Measurements from ENCODE around the gene PAGE2B.
"Not testable (repeated sequence)": the region's sequence is repeated elsewhere in the genome, so short reads cannot be mapped to it uniquely, and the experiment has no call there.

The PAGE2B gene

GRCh38 chrX:55057675-55058249, 17.1 kb upstream of the PAGE2B start:
- Histone ChIP-seq H3K36me3 (replicated peaks in 1 of 2; ENCODE audit: control insufficient read depth in 2 of 2, insufficient read depth in 2 of 2, low read length in 2 of 2) (no peaks in the 10 kb centered on the region), H3K4me1 (ENCODE audit: control insufficient read depth in 2 of 2, insufficient read depth in 1 of 2, low read depth in 1 of 2, low read length in 2 of 2) (no peaks in the 10 kb centered on the region), H3K9ac (ENCODE audit: low read depth, low read length, poor library complexity) (no peak overlapping the region), H3K4me2 (ENCODE audit: insufficient read depth, low read length, poor library complexity, severe bottlenecking) (no peak overlapping the region), H2AK5ac (ENCODE audit: low read depth, low read length) (no peak overlapping the region), H3K4ac (ENCODE audit: low read length) (no peak overlapping the region), H2BK12ac (ENCODE audit: low read length) (no peak overlapping the region), H3K9me3 (replicated peaks in 1 of 2; ENCODE audit: control insufficient read depth in 2 of 2, insufficient read depth in 1 of 2, low read depth in 1 of 2, low read length in 2 of 2) (no peaks in the 10 kb centered on the region), H4K8ac (ENCODE audit: low read depth, low read length) (no peak overlapping the region), H3K23ac (ENCODE audit: low read depth, low read length, poor library complexity) (no peak overlapping the region), H2BK15ac (ENCODE audit: low read length) (no peak overlapping the region), H3K4me3 (ENCODE audit: low read length in 2 of 2) (peak overlapping the region in 1 of 2 donors; percentile 20), H3K27ac (replicated peaks; ENCODE audit: low read length) (no peak overlapping the region), H2BK120ac (ENCODE audit: low read depth, low read length) (no peak overlapping the region), H3K79me1 (ENCODE audit: low read depth, low read length) (no peaks in the 10 kb centered on the region), H3K18ac (ENCODE audit: low read length) (no peak overlapping the region), H3K14ac (ENCODE audit: low read length) (no peak overlapping the region), H3K27me3 (ENCODE audit: control insufficient read depth in 3 of 3, insufficient read depth in 3 of 3, low read depth in 1 of 3, low read length in 3 of 3) (no peaks in the 10 kb centered on the region), H4K91ac (ENCODE audit: low read depth, low read length, poor library complexity) (no peak overlapping the region), H2BK5ac (ENCODE audit: low read length) (no peak overlapping the region), H2AFZ (ENCODE audit: low read length) (peak overlapping the region; percentile 27)
- peak; percentile 1 for DNase-seq (ENCODE audit: low spot score)
- WGBS, 2 donors (ENCODE audit: extremely low coverage in 2 of 2, insufficient read length in 2 of 2, insufficient replicate concordance in 1 of 2) = no CpG with 5 or more reads among the region's 5 CpGs

DNA sequence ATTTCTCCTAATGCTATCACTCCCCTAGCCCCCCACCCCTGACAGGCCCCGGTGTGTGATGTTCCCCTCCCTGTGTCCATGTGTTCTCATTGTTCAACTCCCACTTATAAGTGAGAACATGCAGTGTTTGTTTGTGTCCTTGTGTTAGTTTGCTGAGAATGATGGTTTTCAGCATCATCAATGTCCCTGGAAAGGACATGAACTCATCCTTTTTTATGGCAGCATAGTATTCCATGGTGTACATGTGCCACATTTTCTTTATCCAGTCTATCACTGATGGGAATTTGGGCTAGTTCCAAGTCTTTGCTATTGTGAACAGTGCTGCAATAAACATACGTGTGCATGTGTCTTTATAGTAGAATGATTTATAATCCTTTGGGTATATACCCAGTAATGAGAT, 7.7 kb upstream of the PAGE2B start:
- H2BK12ac ChIP-seq (ENCODE audit: low read length); H3K4me2 ChIP-seq (ENCODE audit: insufficient read depth, low read length, poor library complexity, severe bottlenecking); H3K36me3 ChIP-seq (replicated peaks in 1 of 2; ENCODE audit: control insufficient read depth in 2 of 2, insufficient read depth in 2 of 2, low read length in 2 of 2); H3K79me1 ChIP-seq (ENCODE audit: low read depth, low read length); H4K91ac ChIP-seq (ENCODE audit: low read depth, low read length, poor library complexity); H2BK120ac ChIP-seq (ENCODE audit: low read depth, low read length); H3K27me3 ChIP-seq (ENCODE audit: control insufficient read depth in 3 of 3, insufficient read depth in 3 of 3, low read depth in 1 of 3, low read length in 3 of 3); H3K4me1 ChIP-seq (ENCODE audit: control insufficient read depth in 2 of 2, insufficient read depth in 1 of 2, low read depth in 1 of 2, low read length in 2 of 2); H3K18ac ChIP-seq (ENCODE audit: low read length); H2BK15ac ChIP-seq (ENCODE audit: low read length); H3K4me3 ChIP-seq (ENCODE audit: low read length in 2 of 2); DNase-seq (ENCODE audit: low spot score); H3K23ac ChIP-seq (ENCODE audit: low read depth, low read length, poor library complexity); H2AK5ac ChIP-seq (ENCODE audit: low read depth, low read length); H3K9me3 ChIP-seq (replicated peaks in 1 of 2; ENCODE audit: control insufficient read depth in 2 of 2, insufficient read depth in 1 of 2, low read depth in 1 of 2, low read length in 2 of 2); H3K27ac ChIP-seq (replicated peaks; ENCODE audit: low read length); H3K14ac ChIP-seq (ENCODE audit: low read length); H2BK5ac ChIP-seq (ENCODE audit: low read length); H3K9ac ChIP-seq (ENCODE audit: low read depth, low read length, poor library complexity); H4K8ac ChIP-seq (ENCODE audit: low read depth, low read length); H3K4ac ChIP-seq (ENCODE audit: low read length); H2AFZ ChIP-seq (ENCODE audit: low read length): not testable (repeated sequence)
- no CpG with 5 or more reads among the region's 2 CpGs for WGBS, 2 donors (ENCODE audit: extremely low coverage in 2 of 2, insufficient read length in 2 of 2, insufficient replicate concordance in 1 of 2)

DNA sequence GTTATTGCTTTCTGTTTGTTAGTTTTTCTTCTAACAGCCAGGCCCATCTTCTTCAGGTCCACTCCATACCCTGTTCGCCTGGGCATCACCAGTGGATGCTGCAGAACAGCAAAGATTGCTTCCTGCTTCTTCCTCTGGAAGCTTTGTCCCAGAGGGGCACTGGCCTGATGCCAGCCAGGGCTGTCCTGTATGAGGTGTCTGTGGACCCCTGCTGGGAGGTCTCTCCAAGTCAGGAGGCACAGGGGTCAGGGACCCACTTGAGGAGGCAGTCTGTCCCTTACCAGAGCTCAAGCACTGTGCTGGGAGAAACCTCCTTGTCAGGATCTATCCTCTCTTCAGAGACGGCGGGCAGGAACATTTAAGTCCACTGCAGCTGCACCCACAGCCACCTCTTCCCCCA, 2.5 kb upstream of the PAGE2B start:
- no peaks in the 10 kb centered on the region for H3K36me3 ChIP-seq (replicated peaks in 1 of 2; ENCODE audit: control insufficient read depth in 2 of 2, insufficient read depth in 2 of 2, low read length in 2 of 2)
- no peak overlapping the region for H4K8ac ChIP-seq (ENCODE audit: low read depth, low read length)
- no CpG with 5 or more reads among the region's 3 CpGs for WGBS, 2 donors (ENCODE audit: extremely low coverage in 2 of 2, insufficient read length in 2 of 2, insufficient replicate concordance in 1 of 2)
- DNase-seq (ENCODE audit: low spot score) = no peak
- no peak overlapping the region for H2BK12ac ChIP-seq (ENCODE audit: low read length)
- H3K9ac ChIP-seq (ENCODE audit: low read depth, low read length, poor library complexity) = no peak overlapping the region
- H3K27me3 ChIP-seq (ENCODE audit: control insufficient read depth in 3 of 3, insufficient read depth in 3 of 3, low read depth in 1 of 3, low read length in 3 of 3) = no peaks in the 10 kb centered on the region
- H2BK120ac ChIP-seq (ENCODE audit: low read depth, low read length) = no peak overlapping the region
- no peak overlapping the region for H2BK5ac ChIP-seq (ENCODE audit: low read length)
- no peak overlapping the region for H3K4me3 ChIP-seq (ENCODE audit: low read length in 2 of 2)
- H3K4me2 ChIP-seq (ENCODE audit: insufficient read depth, low read length, poor library complexity, severe bottlenecking) = no peak overlapping the region
- no peak overlapping the region for H3K27ac ChIP-seq (replicated peaks; ENCODE audit: low read length)
- H3K14ac ChIP-seq (ENCODE audit: low read length) = no peak overlapping the region
- no peak overlapping the region for H2BK15ac ChIP-seq (ENCODE audit: low read length)
- no peak overlapping the region for H2AK5ac ChIP-seq (ENCODE audit: low read depth, low read length)
- no peak overlapping the region for H4K91ac ChIP-seq (ENCODE audit: low read depth, low read length, poor library complexity)
- no peaks in the 10 kb centered on the region for H3K9me3 ChIP-seq (replicated peaks in 1 of 2; ENCODE audit: control insufficient read depth in 2 of 2, insufficient read depth in 1 of 2, low read depth in 1 of 2, low read length in 2 of 2)
- H3K4me1 ChIP-seq (ENCODE audit: control insufficient read depth in 2 of 2, insufficient read depth in 1 of 2, low read depth in 1 of 2, low read length in 2 of 2) = no peaks in the 10 kb centered on the region
- H3K23ac ChIP-seq (ENCODE audit: low read depth, low read length, poor library complexity) = no peak overlapping the region
- H3K79me1 ChIP-seq (ENCODE audit: low read depth, low read length) = no peaks in the 10 kb centered on the region
- H3K4ac ChIP-seq (ENCODE audit: low read length) = no peak overlapping the region
- no peak overlapping the region for H3K18ac ChIP-seq (ENCODE audit: low read length)
- no peak overlapping the region for H2AFZ ChIP-seq (ENCODE audit: low read length)

- Histone ChIP-seq H3K4me1 (ENCODE audit: control insufficient read depth in 2 of 2, insufficient read depth in 1 of 2, low read depth in 1 of 2, low read length in 2 of 2) (no peaks in the 10 kb centered on the region), H3K9ac (ENCODE audit: low read depth, low read length, poor library complexity) (no peak within 1 kb of the TSS), H3K23ac (ENCODE audit: low read depth, low read length, poor library complexity) (no peak within 1 kb of the TSS), H3K79me1 (ENCODE audit: low read depth, low read length) (no peaks in the 10 kb centered on the region), H3K4me2 (ENCODE audit: insufficient read depth, low read length, poor library complexity, severe bottlenecking) (no peak within 1 kb of the TSS), H3K14ac (ENCODE audit: low read length) (no peak within 1 kb of the TSS), H3K4me3 (ENCODE audit: low read length in 2 of 2) (no peak within 1 kb of the TSS), H3K27ac (replicated peaks; ENCODE audit: low read length) (no peak within 1 kb of the TSS), H2BK15ac (ENCODE audit: low read length) (no peak within 1 kb of the TSS), H3K9me3 (replicated peaks in 1 of 2; ENCODE audit: control insufficient read depth in 2 of 2, insufficient read depth in 1 of 2, low read depth in 1 of 2, low read length in 2 of 2) (no peaks in the 10 kb centered on the region), H3K36me3 (replicated peaks in 1 of 2; ENCODE audit: control insufficient read depth in 2 of 2, insufficient read depth in 2 of 2, low read length in 2 of 2) (no peaks in the 10 kb centered on the region), H3K18ac (ENCODE audit: low read length) (no peak within 1 kb of the TSS), H2BK12ac (ENCODE audit: low read length) (no peak within 1 kb of the TSS), H3K27me3 (ENCODE audit: control insufficient read depth in 3 of 3, insufficient read depth in 3 of 3, low read depth in 1 of 3, low read length in 3 of 3) (no peaks in the 10 kb centered on the region), H3K4ac (ENCODE audit: low read length) (no peak within 1 kb of the TSS), H4K91ac (ENCODE audit: low read depth, low read length, poor library complexity) (no peak within 1 kb of the TSS), H2AFZ (ENCODE audit: low read length) (no peak within 1 kb of the TSS), H4K8ac (ENCODE audit: low read depth, low read length) (no peak within 1 kb of the TSS), H2BK120ac (ENCODE audit: low read depth, low read length) (no peak within 1 kb of the TSS), H2BK5ac (ENCODE audit: low read length) (no peak within 1 kb of the TSS), H2AK5ac (ENCODE audit: low read depth, low read length) (no peak within 1 kb of the TSS)
- no peak for DNase-seq (ENCODE audit: low spot score)
- no CpG with 5 or more reads among the region's 30 CpGs for WGBS, 2 donors (ENCODE audit: extremely low coverage in 2 of 2, insufficient read length in 2 of 2, insufficient replicate concordance in 1 of 2)
Measured at GRCh38 chrX:55088795-55089489, 14.1 kb downstream of the PAGE2B start, which contains the start of gene PAGE2. TSS of gene PAGE2 (plus strand) at chrX:55089018. CDS start at chrX:55090021, 1,003 bp downstream.
